ENCODE results near the gene NACA2.
"Not testable (repeated sequence)": the region's sequence is repeated elsewhere in the genome, so short reads cannot be mapped to it uniquely, and the experiment has no call there.

Gene NACA2

DNA sequence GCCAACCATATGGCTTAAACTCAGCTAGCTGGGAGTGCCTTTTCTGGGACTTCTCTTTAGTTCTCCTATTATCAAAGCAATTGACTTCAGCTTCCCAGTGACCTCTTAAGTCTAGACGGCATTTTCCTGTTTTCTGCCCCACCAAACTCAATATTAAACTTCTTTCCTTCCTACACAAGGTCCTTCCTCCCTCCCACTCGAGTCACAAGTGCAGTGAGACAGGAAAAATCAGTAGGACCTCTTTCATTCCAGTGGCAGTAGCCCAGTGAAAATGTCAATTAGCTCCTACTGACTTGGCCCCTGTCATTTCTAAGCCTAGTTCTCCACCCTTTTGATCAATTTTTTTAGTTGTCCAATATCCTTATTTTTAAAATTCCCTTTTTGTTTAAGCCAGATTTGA, 9.6 kb upstream of the NACA2 start:
- DNase-seq (ENCODE audit: low read depth in 4 of 4, low spot score in 1 of 4), result no peak

DNA sequence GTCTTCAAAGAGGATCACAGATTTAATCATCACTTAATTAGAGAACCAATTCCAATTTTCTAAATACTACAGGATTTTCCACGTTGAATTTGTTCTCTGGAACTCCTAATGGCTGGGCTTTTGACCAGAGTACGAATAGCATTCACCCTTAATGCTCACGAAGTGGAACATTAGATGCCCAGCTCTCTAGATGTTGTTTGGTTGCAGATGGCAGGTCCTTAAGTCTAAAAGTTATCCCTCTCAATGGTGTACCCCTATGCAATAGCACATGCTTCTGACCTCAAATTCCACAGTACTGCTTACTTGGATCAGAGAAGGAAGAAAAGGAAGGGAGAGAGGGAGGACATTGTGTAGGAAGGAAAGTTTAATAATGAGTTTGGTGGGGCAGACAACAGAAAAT, 8.6 kb upstream of the NACA2 start:
- no peak for DNase-seq (ENCODE audit: low read depth in 4 of 4, low spot score in 1 of 4)

DNA sequence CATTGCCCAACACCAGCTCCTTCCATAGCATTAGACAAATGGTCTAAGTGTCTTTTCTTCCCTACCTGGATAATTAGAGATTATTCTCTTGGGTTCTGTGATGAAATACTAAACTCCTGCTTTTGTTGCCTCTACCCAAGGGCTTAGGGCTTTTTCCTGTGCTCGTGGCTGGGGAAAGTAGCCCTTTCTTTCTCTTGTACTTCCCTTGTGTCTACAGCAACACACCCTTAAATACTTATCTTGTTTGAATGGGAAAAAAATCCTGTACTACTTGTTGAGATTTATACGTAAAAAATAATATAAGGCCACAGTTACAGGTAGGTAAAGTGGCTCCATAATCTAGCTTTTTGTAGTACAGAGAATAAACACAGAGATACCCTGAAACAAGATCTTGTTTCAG, 7.0 kb upstream of the NACA2 start:
- no peak for DNase-seq (ENCODE audit: low read depth in 4 of 4, low spot score in 1 of 4)

DNA sequence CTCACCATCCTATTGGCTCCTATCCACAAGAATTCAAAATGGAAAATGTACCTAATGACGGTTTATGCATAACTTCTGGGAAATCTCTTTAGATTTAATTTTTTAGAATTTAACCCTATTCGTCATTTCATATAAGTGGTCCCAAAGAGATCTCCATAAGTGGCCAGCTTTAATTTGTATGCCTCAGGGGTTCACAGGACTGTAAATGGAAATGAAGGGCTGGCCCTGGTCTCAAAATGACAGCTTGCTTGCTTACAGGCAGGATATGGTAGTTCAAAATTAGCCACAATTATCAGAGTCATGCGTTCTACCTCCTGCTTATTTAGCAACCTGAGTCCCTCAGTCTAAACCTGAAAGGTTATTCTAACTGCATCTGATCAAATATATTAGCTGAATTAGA, 6.6 kb upstream of the NACA2 start:
- DNase-seq (ENCODE audit: low read depth in 4 of 4, low spot score in 1 of 4), result no peak

DNA sequence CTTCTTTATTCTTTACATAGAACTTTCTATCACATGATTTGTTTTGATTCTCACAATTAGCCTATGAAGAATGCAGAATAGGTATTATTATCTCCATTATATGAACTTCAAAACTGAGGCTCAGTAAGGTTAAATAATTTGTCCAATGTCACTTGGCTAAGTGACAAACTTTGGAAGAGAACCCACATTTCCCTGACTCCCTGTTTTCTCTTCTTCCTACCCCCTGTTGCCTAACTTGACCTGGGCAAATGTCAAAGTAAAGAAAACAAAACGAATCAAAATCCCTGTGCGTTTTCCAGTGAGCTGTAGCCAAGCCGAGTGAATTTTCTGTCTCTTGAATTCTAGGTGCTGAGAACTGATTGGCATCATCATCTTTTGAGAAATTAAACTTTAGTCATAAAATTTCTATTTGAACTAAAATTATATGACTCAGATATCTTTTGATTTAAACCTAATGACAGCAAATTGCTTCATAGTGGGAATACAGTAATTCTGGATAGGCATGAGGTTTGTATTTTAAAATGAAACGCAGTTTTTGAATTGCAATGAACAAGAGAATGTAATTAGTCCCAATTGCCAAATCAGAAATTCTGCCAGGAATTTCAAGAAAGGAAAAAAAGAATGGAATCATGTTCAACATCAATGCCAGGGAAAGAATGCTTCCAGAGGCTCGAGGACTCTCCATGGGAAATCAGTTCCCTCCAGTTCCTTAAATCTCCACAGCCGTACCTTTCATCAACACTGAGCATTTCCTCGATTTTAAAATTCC, 4.6 kb upstream of the NACA2 start:
- DNase-seq (ENCODE audit: low read depth in 4 of 4, low spot score in 1 of 4), result no peak

DNA sequence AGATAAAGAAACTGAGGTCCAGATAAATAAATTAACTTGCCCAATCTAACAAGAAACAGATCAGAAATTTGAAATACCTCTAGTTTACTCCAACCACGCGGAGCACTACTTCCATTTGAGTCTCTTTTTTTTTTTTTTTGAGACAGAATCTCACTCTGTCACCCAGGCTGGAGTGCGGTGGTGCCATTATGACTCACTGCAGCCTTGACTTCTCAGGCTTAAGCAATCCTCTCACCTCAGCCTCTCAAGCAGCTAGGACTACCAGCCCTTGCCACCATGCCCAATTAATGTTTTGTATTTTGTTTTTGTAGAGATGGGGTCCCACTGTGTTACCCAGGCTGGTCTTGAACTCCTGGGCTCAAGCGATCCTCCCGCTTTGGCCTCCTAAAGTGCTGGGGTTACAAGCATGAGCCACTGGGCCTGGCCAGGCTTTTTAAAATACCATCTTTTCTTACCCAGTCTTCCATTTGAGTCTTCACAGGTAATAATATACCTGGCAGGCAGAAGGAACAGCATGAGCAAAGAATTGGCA, 3.3 kb upstream of the NACA2 start:
- no peak for DNase-seq (ENCODE audit: low read depth in 4 of 4, low spot score in 1 of 4)

DNA sequence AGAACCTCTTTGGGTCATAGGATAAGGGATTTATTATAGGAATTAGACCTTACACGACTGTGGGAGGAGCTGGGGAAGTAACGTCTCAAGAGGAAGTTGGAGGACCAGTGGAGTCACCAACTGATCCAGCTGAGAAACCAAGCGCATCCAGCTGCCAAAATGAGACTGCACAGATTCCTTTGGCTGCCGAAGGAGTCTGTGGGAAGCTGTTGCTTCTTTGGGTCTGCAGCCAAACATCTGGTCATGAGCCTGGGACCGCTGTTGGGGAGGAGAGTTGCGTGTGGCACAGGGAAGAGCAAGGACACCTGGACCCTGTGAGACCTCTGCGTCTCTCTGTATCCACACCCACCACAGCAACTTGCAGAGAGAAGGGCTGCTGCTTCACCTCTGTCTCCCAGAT, 2.4 kb upstream of the NACA2 start:
- no peak for DNase-seq (ENCODE audit: low read depth in 4 of 4, low spot score in 1 of 4)

DNA sequence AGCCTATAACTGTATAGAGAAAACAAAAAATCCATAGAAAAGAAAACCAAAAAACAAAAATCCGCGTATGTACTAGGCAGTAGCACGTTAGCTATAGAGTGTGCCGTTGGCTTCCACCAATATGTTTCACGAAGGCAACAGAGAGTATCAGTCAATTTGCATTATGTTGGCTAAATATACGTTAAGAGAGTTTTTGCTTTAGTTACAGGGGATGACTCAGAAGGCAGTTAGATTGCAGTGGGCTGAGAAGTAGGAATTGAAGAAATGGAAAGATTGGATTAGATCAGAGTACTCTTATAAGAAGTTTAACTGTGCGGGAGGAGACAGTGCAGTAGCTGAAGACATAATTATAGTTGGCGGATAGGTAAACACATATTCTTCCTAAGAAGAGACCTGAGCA, 911 bp upstream of the NACA2 start:
- DNase-seq (ENCODE audit: low read depth in 4 of 4, low spot score in 1 of 4), result no peak

DNA sequence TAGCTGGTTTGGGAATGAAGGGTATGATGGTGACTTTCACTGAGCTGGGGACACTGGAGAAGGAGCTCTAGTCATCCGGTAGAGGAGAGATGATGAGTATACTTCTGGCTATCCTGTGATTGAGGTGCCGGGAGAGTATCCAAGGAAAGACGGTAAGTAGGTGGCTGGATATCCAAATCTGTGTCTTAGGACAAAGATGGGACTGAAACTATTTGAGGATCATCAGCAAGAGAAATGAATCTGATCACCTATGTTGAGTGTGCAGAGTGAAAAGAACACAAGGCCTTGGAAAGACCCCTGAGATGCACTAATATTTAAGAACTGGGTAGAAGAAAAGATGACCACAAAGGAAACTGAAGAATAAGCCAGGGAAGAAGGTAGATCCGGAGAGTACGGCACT, 1.0 kb downstream of the NACA2 start:
- DNase-seq (ENCODE audit: low read depth in 4 of 4, low spot score in 1 of 4), result no peak

DNA sequence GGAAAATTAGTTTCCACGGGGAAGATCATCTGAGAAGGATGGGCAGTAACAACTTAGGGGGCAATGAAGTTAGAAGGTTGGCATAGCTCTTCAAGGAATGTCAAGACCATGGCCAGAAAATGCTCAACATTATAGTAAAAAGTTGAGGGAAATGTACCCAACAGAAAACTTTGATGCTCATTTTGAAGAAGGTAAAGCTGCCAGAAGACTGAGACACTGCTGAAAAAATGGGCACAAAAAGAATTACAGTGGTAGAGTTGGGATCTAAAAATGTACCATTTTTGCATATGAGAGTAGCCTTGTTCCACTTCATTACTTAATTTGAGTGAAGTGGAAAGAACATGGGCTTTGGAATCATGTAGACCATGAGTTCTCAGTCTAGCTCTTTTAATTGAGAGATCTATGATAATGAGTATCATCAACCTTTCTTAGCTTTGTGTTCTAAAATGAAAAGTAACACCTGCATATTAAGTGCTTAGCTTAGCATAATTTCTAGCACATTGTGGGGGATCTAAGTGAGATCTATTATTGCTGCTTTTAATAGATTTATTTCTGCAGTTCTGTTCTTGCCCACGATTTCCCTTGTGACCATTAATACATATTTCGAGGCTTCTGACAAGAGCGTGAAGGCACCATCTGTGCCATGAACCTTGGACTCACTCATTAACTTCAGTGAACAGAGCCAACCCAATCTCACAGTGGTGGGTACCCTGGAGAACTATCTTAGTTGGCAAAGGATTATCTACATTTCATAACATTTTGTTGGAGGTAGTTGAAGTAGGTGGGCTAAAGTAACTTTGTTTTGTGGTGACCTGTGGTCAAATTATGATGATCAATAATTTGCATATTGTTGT, 3.0 kb downstream of the NACA2 start:
- DNase-seq (ENCODE audit: low read depth in 4 of 4, low spot score in 1 of 4), result no peak

DNA sequence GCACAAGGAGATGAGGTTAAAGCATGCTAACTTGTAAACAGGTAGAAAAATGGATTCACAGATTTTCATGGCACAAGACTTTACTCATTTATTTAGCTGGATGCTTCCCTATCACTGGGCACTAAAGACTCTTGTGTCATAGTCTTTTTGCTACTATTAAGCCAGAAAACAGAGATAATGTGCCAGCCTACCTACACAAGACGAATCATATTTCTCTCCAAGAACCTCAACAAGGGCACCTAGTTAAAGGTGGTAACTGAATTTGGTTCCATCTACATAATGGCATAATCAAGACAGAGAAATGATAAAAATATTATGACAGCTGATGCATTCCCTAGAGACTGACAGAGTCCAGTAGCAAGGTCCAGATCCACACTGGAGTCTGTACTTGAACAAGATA, 3.8 kb downstream of the NACA2 start:
- DNase-seq (ENCODE audit: low read depth in 4 of 4, low spot score in 1 of 4), result no peak

DNA sequence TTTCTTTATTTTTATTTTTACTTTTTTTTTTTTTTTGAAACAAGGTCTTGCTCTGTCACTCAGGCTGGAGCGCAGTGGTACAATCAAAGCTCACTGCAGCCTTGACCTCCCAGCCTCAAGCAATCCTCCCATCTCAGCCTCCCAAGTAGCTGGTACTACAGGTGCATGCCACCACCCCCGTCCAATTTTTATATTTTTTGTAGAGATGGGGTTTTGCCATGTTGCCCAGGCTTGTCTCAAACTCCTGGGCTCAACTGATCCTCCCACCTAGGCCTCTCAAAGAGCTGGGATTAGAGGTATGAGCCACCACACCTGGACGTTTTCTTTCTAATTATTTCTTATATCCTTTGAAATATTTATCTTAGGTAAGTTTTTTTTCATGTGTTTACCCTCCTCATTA, 4.4 kb downstream of the NACA2 start:
- not testable (repeated sequence) for DNase-seq (ENCODE audit: low read depth in 4 of 4, low spot score in 1 of 4)

DNA sequence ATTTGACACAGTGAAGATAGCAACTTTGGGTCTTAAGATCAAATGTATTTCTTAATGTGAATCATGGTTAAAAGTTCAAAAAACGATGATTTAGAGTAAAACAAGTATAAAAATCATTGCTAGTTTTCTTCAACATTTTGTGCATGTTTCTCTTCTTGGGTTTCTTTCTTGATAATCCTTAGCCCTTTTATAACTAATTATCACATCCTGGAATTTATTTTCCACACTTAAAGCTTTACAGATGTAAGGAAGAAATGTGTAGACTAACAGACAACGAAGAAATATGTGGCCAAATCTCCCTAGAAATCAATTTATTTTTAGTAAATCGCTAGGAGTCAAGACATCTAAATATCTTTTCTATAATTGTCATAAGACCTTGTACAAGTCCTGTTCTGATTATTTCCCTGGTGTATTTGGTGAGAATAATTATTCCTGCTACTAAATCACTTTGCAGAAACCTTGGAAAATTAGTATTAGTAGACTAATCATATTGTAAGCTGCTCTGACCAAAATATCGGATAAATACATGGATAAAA, 4.9 kb downstream of the NACA2 start:
- no peak for DNase-seq (ENCODE audit: low read depth in 4 of 4, low spot score in 1 of 4)

DNA sequence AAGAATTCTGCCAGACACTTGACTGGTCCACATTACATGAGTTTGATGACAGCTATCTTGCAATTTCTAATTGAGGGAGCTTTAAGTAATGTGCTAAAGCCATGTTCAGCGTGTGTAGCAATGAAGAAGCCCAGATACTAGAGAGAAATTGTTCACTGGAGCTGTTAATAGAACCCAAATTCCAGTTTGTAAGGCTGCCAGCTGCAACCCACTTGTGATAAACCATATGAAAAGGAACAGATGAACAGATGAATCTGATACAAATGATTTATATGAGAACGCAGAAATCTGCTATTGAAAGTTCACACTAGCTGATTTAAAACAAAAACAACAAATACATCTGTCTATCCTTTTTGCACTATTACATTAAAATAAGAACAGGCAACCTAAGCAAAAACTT, 6.2 kb downstream of the NACA2 start:
- no peak for DNase-seq (ENCODE audit: low read depth in 4 of 4, low spot score in 1 of 4)

DNA sequence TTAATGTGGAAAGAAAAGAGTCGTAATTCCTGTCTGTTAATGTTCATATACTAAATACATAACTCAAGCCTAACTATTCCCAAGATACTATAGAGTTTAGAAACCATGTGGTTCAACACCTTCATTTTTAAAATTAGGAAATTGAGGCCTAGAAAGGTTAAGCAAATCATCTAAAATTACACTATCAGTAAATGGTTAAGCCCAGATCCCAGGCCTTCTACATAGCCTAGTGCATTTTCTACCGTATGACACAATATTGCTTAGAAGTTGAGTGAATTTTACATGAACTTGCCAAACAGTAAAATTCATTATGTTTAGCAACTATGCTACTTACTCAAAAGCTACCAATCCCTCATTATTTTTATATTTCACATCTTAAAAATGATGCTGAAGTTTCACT, 6.8 kb downstream of the NACA2 start:
- DNase-seq (ENCODE audit: low read depth in 4 of 4, low spot score in 1 of 4), result no peak

DNA sequence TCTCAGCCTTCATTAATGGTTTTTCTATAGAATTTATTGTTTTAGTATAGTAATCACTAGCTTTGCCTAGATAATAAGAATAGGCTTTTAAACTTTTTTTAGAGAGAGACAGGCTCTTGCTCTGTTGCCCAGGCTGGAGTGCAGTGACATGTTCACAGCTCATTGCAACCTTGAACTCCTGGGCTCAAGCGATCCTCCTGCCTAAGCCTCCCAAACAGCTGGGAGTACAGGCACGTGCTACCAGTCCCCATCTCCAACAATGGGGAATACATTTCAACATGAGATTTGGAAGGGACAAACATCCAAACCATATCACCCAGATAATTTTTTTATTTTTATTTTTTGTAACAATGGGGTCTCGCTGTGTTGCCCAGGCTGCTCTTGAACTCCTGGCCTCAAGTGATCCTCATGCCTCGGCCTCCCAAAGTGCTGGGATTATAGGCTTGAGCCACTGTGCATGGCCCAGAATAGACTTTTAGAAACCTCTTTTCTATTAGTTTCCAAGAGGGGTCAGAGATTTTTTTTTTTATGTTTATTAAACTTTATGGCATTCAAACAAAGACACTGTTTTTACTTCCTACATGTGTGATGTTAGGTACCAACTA, 7.3 kb downstream of the NACA2 start:
- no peak for DNase-seq (ENCODE audit: low read depth in 4 of 4, low spot score in 1 of 4)

DNA sequence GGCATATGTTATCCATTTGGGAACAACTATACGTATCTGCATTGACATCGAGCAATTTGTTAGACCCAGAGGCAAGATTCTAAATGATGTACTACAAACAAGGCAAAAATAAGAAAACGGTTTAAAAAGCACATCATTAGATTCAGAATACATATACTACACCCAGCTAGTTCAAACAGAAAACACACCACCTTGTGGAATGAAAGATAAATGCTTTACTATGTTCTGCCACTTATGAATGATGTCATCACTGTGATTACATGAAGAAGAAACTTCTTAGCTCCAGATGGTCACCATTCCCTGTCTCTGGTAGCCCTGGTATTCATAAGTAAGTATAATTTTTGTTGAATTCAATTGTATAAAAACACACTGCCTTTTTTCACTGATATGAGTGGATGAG, 7.8 kb downstream of the NACA2 start:
- DNase-seq (ENCODE audit: low read depth in 4 of 4, low spot score in 1 of 4), result no peak

DNA sequence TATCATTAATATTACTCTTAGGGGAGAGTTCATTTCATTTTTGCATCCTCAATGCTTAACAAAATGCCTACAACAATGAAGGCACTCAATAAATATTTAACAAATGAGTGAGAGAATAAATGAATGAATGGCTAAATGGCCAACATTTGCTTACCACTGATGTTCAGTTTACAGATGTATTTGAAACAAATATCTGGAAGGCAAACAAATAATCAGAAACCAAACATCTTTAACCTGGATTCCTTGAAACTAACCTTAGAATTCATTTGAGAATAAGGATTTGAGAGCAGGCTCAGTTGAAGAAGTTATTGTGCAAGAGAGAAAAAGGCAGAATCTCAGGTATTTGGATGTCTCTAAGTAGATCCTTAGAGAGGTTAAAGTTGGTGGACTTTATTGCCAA, 8.4 kb downstream of the NACA2 start:
- DNase-seq (ENCODE audit: low read depth in 4 of 4, low spot score in 1 of 4), result no peak

DNA sequence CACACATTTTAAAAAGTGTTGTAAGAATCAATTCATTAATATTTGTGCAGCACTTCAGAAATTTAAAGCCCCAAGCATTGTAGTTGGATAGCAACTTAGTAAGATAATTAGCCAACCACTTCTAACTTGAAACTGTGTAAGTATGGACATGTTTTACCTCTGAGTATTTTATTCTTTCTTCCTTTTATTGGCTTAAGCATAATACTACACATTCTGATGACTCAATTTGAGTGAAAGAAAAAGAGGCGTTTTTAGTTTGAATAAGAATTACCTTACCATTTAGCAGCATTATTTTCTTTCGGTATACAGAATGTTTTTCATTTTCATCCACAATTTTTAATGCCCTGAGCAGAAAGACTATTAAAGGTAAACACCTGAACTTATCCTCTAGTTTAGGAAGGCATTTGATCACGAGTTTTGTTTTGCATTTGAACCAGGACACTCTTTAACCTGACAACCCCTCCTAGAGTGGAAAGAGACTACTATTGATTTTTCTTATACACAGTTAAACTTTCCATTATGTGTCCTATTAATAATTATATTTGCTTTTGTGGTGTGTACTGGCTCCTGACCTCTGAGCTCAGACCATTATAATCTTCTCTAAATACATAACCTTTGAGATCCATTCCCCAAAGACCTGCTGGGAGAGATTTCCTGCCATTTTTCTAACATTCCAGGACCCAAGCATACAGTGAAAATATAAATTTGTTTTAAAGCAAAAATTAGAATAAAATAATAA, 9.2 kb downstream of the NACA2 start:
- no peak for DNase-seq (ENCODE audit: low read depth in 4 of 4, low spot score in 1 of 4)

DNA sequence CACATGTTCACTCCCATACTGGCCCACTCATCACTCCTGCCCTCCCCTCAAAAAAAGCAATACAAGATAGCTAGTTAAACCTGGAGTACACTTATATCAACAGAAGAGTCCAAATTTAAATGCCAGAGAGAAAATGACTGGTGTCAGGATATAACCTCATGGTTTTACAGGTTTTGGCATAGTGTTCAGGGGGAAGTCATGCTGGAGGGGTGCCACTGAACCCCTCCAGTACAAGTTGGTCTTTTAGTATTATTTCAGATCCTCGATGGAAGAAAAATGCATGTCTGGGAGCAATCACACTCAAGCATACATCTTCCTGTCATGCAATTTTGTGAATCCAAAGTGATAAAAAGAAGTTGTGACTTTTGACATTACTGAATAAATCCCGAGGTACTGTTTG, 10.5 kb downstream of the NACA2 start:
- no peak for DNase-seq (ENCODE audit: low read depth in 4 of 4, low spot score in 1 of 4)

DNA sequence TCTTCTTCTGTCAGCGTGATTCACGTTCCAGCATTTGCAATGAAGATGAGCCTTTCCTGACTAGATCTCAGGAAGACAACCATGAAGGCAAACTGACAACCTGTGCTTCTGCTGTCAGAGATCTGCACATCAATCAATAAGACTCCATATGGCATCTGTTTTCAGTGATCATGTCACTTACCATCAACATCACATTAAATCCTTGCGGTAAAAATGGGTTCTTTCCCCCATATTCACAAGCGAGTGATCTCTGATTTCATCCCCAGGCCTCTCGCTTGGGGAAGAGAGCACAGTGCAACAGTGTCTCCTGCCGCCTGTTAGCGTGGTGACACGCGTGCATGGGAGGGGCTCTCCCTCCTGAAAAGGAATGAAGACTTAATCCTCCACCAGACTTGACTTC, 11.1 kb downstream of the NACA2 start:
- DNase-seq (ENCODE audit: low read depth in 4 of 4, low spot score in 1 of 4), result no peak

All from stimulated activated CD4-positive, alpha-beta T cell treated with anti-CD3 and anti-CD28 coated beads, Interleukin-1b, Interleukin-23, amount 100 ng/mL, for 24 hours (primary cell).